Loucy (cell line): ENCODE data around the gene NELFB.

ENCODE experiments used
- EZH2phosphoT487 ChIP-seq: fragments of 200-600 bp; IDR thresholded peaks from 2 replicates; pipeline ENCODE4 v1.6.1; 2018; ENCODE audit warnings: antibody characterized with exemption, mild to moderate bottlenecking, moderate library complexity, borderline replicate concordance
- TF ChIP-seq, protein P1 (sequence below): fragments of 200-600 bp; sonication (generic); conservative IDR thresholded peaks from 2 replicates; pipeline ENCODE4 v1.5.1; 2014; ENCODE audit warnings: mild to moderate bottlenecking, antibody characterized with exemption, low read length

DNA sequence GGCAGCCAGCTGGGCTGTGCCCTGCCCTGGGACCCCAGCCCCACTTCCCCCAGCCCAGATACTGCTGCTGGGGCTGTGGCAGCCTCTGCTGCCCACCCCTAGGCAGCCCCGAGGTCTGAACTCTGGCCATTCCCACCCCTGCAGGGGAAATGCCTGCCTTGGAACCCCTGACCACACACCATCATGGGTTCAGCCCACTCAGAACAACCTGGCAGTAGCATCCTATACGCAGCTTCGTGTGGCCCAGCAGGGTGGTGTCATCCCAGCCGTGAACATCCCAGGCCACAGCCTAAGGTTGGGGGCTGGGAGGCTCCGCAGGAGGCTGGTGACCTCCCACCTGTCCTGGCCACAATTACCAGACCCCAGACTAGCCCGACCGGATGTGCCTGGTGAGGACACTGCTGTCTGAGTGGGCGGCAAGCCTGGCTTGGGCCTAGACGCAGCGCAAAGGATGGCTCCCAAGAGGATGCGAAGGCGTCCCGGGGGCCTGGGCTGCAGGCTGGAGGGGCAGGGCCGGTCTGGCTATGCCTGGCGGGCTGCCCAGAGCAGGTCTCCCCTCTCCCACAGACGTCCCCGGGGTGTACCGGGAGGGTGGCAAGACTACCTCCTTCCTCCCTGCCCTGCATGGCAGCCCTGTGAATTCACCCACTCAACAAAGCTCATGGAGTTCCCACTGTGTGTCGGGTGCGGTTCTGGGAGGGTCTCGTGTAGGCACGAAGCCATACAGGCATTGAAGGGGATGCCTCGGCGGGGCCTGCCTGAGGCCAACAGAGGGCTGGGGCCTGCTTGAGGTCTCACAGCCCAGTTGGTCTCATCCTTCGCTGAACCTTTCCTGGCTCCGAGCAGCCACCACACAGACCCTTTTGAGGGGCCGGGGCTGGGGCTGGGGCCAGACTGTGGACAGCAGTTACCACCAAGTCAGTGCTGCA lies 25.9 kb upstream of the NELFB start:
- TF ChIP-seq, protein P1, sequence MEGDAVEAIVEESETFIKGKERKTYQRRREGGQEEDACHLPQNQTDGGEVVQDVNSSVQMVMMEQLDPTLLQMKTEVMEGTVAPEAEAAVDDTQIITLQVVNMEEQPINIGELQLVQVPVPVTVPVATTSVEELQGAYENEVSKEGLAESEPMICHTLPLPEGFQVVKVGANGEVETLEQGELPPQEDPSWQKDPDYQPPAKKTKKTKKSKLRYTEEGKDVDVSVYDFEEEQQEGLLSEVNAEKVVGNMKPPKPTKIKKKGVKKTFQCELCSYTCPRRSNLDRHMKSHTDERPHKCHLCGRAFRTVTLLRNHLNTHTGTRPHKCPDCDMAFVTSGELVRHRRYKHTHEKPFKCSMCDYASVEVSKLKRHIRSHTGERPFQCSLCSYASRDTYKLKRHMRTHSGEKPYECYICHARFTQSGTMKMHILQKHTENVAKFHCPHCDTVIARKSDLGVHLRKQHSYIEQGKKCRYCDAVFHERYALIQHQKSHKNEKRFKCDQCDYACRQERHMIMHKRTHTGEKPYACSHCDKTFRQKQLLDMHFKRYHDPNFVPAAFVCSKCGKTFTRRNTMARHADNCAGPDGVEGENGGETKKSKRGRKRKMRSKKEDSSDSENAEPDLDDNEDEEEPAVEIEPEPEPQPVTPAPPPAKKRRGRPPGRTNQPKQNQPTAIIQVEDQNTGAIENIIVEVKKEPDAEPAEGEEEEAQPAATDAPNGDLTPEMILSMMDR, result no peak
- TF ChIP-seq EZH2phosphoT487, result no peak
